GM19324 (cell line): Measurements from ENCODE around the gene SLC35A3.
"Not testable (repeated sequence)": the region's sequence is repeated elsewhere in the genome, so short reads cannot be mapped to it uniquely, and the experiment has no call there.

Source experiments
- ATAC-seq: cut with Tn5 transposase; IDR thresholded peaks from one replicate; pipeline ENCODE4 v1.9.1; 2021; ENCODE audit warnings: mild to moderate bottlenecking, moderate library complexity; ENCODE audit not compliant: unreplicated experiment, low FRiP score

The SLC35A3 gene

GRCh38 chr1:99970713-99971255 is 988 bp downstream of the SLC35A3 start:
- no peak for ATAC-seq

GRCh38 chr1:99972066-99972465 is 2.3 kb downstream of the SLC35A3 start:
- ATAC-seq: not testable (repeated sequence)

DNA sequence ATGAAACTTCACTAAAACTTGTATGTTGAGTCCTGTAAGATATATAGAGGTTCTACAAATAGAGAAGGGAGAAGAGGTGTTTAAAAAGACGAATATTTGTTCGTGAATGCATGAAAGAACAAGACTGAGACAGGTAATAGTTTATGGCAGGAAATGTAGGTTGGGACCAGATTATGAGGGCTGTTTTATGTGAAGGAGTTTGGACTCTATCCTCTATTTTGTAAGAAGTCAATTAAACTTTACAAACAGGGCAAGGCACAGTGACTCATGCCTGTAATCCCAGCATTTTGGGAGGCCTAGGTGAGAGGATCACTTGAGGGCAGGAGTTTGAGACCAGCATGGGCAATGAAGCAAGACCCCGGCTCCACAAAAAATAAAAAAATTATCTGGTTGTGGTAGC is 5.7 kb downstream of the SLC35A3 start:
- no peak for ATAC-seq

- ATAC-seq: not testable (repeated sequence)
Observed at GRCh38 chr1:99977326-99977725, 7.5 kb downstream of the SLC35A3 start.

- no peak for ATAC-seq
Observed at GRCh38 chr1:99978218-99978617, 8.4 kb downstream of the SLC35A3 start.

DNA sequence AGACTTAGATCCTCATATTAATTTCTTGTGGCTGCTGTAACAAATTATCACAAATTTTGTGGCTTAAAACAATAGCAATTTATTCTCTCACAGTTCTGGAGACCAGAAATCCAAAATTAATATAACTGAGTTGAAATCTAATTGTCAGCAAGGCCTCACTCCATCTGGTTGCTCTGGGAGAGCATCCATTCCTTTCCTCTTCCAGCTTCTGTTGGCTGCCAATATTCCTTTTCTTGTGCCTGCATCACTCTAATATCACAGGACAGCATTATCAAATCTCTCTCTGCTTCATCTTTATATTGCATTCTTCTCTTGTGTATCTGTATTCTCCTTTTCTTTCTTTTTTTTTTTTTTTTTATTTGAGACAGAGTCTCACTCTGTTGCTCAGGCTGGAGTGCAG is 9.3 kb downstream of the SLC35A3 start:
- no peak for ATAC-seq

DNA sequence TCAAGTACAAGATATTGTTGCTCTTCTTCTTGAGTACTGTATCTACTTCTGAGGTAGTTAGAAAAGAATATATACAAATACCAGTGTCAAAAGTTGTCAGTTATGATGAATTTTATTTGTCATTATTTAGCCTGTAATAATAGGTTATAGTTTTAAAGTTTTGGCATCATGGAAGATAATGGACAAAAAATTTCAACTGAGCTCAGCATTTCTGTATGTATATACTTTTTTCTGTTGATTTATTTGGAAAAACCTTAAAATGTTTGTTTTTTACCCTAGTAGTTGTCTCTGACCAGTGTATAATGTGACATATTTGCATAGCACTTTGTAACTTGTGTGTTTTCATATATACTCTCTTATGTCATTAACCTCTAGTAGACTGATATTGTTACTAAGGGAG is 11.1 kb downstream of the SLC35A3 start:
- no peak for ATAC-seq

- no peak for ATAC-seq
Observed at GRCh38 chr1:99986656-99987225, 16.9 kb downstream of the SLC35A3 start.

- ATAC-seq: no peak
Observed at GRCh38 chr1:99988210-99988765, 18.5 kb downstream of the SLC35A3 start.

GRCh38 chr1:99992044-99992722 is 22.4 kb downstream of the SLC35A3 start:
- no peak for ATAC-seq

GRCh38 chr1:99992760-99993467 is 23.1 kb downstream of the SLC35A3 start:
- ATAC-seq: no peak

- ATAC-seq: no peak
Observed at GRCh38 chr1:99993468-99993845, 23.7 kb downstream of the SLC35A3 start.

DNA sequence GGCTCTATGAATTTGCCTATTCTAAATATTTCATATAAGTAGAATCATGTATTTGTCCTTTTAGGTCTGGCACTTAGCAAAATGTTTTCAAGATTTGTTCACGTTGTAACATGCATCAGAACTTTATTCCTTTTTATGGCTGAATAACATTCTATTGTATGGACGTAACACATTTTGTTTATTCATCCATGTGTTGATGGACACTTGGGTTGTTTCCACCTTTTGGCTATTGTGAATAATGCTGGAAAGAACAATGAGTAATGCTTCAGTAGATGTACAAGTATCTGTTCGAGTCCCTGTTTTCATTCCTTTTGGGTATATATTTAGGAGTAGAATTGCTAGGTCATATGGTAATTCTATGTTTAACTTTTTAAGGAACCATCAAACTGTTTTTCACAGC is 24.7 kb downstream of the SLC35A3 start:
- ATAC-seq: no peak

DNA sequence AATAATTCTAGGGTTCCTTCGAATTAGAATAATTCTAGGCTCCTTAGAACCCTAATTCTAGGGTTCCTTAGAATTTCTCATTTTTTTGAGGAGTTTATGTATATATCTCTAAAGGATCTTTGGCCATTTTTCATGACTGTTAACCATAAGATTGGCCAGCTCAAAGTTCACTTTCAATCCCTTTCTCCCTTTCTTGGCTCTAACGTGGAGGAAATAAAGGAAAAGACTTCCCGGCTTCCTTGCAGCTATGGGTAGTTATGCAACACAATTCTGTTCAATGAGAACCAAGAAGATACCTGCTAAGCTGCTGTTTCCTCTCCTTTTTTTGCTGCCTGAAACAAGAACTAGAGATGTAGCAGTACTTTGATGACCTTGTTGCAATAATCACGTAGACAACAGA is 27.2 kb downstream of the SLC35A3 start:
- no peak for ATAC-seq

DNA sequence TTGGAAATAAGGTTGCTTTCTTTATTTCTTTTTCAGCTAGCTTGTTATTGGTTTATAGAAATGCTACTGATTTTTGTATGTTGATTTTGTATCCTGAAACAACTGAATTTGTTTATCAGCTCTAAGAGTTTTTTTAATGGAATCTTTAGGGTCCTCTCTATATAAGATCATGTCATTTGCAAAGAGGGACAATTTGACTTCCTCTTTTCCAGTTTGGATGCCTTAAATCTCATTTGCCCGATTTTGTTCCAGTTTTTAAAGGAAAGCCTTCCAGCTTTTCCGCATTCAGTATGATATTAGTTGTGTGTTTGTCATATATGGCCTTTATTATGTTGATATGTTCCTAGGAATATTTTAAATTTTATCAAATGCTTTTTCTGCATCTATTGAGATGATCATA is 31.7 kb downstream of the SLC35A3 start:
- no peak for ATAC-seq

DNA sequence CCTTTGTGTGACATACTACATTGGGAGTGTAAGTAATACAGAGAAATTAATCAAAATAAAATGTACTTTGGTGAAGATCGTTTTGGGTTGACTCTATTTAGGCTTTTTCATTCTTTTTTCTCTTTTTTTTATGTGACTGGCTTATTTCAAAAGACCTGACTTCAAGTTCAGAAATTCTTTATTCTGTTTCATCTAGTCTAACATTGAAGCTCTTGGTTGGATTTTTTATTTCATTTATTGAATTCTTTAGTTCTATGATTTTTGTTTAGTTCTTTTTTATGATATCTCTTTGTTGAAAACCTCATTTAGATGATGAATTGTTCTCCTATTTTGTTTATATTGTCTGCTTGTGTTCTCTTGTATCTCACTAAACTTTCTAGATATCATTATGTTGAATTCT is 35.6 kb downstream of the SLC35A3 start:
- ATAC-seq: no peak

- ATAC-seq: no peak
Observed at GRCh38 chr1:100006688-100007087, 36.9 kb downstream of the SLC35A3 start.

DNA sequence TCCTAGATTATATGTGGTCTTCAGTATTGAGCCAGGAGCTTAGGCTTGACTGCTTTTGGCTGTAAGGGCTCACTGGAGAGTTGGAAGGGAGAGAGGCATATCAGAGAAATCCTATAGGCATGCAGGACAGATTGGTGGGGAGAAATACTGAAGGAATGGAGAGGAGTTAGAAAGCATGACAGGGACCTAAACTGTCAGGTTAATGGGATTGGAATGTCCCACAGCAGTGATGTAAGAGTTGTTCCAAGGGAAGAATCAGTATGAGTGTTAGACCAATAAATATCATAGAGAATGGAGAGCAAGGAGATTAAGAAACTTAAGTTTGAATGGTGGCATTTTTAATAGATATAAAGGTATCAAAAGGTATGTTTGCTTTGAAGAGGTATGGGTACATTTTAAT is 39.7 kb downstream of the SLC35A3 start:
- ATAC-seq: no peak

DNA sequence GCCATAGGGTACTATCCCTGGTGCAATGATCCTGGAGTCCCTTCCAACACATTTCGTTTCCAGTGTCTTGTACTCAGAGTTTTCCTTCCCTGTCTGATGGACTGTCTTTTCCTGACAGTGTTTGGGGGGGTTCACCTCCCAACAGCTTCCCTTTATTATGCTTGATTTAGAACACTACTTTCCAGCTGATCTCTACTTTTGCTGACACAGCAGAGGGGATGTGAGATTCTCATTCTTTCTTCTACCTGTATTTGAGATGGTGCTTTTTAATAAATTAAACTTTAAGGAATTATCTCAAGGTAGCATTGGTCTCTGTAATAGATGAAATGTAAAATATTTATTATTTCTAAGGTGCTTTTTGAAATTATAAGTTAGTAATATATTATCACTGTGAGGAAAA is 41.0 kb downstream of the SLC35A3 start:
- ATAC-seq: no peak

DNA sequence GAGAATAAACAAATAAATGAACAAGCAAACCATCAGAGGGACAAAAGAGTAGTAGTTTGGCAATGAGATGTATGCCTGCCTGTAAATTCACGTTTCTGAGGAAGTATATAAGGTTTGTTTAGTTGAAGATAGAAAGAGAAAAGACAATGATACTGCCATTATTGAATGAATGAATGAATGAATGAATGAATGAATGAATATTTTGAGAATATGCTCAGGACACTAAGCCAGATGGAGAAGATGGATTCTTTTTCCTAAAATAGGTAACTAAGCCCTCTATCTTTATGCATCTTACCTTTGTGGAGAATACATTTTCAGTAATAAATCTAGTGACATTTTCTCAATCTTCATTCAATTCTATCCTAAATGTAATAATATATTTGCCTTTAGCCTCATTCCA is 49.4 kb downstream of the SLC35A3 start:
- no peak for ATAC-seq

DNA sequence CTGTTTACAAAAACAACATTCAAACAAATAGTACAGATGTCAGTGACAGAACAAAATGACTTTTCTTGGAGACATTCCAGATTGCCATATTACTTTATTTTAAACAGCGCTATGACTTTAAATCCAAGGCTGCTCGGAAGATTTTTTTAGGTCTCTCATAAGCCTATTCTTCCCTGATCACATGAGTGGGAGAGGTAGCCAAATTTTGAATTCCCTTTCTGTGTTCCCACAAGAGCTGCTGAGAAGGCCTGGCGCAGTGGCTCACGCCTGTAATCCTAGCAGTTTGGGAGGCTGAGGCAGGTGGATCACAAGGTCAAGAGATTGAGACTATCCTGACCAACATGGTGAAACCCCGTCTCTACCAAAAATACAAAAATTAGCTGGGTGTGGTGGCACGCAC is 53.7 kb downstream of the SLC35A3 start:
- no peak for ATAC-seq
